Stimulated activated naive CD4-positive, alpha-beta T cell treated with Interleukin-2 at 50 U/mL for 16 hours (primary cell): ENCODE results near the gene HSD11B1L.
"Not testable (repeated sequence)": the region's sequence is repeated elsewhere in the genome, so short reads cannot be mapped to it uniquely, and the experiment has no call there.

Source experiments
- DNase-seq: peaks from one replicate; lab custom pipeline; 2025; lab: John Stamatoyannopoulos, UW

The HSD11B1L gene

DNA sequence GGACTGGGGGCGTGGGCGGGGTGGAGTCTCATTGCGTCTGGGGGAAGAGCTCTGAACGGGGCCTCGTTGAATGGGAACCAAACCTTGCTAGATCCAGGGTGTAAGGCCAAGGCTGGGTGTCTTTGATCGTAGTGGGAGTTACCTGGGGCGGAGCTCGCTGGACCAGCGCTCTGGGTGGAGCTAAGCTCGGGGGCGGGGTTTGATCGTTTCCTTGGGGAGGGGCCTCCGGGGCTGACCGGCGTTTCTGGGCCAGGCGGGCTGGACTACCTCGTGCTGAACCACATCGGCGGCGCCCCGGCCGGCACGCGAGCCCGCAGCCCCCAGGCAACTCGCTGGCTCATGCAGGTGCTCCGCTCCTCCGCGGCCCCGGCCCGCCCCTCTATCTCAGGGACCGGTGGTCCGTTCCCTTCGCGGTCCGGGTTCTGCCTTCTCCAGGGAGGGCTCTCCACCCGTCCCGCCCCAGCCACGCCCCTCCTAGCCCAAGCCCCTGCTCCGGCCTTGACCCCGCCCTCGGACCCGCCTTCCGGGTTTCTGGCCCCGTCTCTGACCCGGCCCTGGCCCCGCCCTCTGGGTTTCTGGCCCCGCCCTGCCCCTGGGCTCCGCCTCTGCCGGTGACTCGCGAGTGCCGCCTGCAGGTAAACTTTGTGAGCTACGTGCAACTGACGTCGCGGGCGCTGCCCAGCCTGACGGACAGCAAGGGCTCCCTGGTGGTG, 6.0 kb downstream of the HSD11B1L start:
- DNase-seq, result peak; percentile 95

- DNase-seq, result no peak
These were observed 6.8 kb downstream of the HSD11B1L start for GRCh38 chr19:5687360-5688198.

GRCh38 chr19:5688262-5688881, 7.5 kb downstream of the HSD11B1L start:
- DNase-seq, result not testable (repeated sequence)

DNA sequence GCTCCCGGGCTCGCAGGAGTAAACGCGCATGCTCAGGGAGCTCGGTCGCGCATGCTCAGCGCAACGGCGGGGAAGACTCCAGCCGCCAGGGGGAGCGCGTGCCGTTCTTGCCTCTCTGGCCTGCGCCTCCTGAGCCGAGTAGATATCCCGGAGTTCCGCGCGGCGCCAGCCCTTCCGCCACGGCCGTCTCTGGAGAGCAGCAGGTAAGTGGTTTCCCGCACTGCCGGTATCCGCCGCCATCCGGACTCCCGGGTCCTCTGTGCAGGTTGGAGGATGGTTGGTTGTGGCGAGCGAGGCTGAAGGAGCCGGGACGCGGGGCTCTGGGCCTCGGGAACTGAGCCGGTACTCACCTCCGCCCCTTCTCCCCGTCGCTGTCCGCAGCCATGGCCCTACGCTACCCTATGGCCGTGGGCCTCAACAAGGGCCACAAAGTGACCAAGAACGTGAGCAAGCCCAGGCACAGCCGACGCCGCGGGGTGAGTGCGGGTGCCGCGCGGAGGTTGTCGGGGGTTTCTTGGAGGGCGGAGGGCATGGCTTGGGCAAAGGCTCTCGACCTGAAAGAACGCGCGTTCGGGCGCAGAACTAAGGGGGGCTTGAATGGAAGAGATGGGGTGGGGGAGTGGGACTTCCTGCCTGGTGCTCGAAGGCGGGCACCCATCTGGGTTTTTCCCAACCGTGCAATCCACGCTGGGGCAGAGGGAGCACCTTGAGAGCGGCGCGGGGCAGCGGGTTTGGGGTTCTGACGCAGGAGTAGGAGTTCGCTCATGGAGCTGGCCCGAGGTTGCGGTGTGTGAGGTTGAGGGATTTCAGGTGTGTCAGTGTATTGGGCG, 9.5 kb downstream of the HSD11B1L start, which contains the start of gene RPL36:
Gene RPL36, plus strand, starts transcription at position 171 of the 830 bp plus-strand sequence. Its CDS starts 213 bp downstream, at position 384.
- peak; percentile 96 for DNase-seq

DNA sequence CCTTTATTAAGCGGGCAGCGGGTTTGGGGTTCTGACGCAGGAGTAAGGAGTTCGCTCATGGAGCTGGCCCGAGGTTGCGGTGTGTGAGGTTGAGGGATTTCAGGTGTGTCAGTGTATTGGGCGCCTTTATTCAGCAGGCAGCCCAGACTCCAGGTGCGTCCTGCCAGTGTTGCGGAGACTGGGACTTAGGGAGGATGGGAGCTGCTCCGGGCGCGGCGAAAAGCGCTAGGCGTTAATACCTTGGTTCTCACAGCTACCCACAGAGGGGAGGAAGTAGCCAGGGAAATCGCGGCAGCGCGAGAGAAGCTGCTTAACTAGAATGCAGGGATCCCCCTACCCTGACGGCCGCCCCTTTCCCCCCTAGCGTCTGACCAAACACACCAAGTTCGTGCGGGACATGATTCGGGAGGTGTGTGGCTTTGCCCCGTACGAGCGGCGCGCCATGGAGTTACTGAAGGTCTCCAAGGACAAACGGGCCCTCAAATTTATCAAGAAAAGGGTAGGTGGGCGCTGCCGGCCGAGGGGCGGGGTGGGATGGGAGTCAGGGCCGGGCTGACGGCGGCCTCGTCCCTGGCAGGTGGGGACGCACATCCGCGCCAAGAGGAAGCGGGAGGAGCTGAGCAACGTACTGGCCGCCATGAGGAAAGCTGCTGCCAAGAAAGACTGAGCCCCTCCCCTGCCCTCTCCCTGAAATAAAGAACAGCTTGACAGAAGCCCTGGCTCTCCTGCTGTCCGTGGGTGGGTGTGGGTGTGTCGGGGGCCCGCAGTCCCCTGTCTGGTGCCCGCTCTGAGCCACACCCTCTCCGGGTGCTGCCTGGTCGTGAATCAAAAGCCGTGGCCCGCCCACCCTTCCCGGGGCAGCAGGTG, 10.4 kb downstream of the HSD11B1L start:
- peak; percentile 70 for DNase-seq

DNA sequence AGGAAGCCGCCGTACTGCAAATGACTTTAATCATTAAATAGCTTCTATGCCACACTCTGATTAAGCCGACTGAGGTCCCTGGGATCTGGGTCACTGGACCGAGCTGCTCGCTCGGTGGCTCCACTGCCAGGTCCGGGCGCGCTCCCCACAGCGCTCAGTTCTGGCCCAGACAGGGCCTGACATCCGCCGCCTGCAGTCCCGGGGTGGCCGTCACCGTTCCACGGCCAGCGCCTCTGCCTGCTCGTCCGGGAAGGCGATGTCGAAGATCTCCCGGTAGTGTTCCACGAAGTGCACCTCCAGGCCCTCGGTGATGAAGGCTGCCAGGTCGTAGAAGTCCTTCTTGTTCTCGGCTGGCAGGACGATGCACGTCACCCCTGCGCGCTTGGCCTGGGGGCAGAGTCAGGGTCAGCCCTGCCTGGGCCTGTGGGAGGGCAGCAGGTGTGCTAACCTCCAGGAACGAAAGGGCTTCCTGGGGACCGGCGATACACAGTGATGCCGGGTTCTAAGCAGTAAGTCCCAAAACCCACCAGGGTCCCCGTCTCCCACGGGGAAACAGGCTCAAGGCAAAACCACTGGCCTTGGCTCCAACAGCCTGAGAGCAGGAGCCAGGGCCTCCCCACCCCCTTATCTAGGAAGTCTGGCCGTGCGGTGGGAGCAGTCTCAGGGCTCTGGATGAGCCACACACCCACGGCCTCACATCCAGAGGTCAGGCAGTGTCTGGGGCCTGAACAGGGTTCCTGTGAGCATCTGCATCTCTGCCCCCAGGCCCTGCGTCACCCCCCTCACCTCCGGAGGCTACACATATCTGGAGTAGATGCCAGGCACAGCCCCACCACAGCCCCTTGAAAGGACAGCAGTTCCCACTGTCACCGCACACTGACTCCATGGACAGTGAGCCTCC, 11.2 kb downstream of the HSD11B1L start:
- DNase-seq, result peak; percentile 13

DNA sequence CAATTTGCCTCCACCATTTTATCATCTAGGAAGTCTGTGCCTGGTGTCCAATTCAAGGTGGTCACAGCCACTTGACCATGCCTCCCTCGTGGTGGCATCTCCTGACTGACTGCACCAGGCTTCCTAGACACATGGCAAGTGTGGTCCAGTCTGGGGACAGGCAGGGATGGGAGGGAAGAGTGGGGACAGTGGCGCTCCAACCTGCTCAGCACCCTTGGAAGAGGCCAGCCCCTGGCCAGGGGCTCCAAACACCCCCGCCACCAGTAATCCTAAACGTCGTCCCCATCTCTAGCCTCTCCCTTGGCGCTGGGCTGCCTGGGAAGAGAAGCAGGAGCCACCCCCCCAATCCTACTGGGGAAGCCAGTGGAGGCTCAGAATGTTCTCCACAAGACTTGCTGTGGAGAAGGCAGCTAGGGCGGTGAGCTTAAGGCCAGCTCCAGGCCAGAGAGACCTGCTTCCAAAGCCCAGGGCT, 11.9 kb downstream of the HSD11B1L start:
- DNase-seq, result no peak

DNA sequence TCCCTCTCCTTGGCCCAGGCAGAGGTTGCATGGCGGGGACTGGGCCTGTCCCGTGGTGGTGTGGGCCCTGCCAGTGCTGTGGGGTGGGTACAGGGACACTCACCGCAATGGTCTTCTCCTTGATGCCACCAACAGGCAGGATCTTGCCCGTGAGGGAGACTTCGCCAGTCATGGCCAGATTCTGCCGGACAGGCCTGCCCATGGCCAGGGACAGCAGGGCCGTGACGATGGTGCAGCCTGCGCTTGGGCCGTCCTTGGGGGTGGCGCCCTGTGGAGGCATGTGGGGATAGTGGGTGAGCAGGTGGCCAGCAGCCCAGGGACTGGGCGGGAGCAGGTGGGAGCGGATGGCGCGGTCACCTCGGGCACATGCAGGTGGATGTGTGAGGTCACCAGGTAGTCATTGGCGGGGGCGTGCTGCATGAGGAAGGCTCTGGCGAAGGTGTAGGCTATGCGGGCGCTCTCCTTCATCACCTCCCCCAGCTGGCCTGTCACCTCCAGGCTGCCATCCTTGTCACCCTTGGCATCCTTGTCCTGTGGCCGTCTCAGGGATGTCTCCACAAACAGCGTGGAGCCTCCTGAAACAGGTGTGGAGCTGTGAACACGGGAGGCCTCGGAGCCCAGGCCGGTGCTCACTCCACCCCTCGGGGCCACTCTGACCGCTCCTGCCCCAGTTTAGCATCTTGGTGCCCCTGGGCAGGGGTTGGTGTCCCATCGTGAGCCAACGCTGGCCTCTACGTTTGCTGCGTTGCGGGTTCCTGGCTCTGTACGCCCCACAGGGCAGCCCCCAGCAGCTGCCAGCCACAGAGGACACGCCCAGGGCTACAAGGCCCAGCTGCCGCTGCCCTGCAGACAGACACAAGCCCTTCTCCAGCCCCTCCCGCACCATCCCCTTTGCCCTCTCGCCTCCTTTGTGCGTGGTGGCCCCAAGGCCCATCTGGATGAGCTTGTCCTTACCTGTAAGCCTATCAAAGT, 12.7 kb downstream of the HSD11B1L start:
- DNase-seq, result no peak

- no peak for DNase-seq
These were observed 13.5 kb downstream of the HSD11B1L start for GRCh38 chr19:5694167-5694955.

- no peak for DNase-seq
These were observed 14.3 kb downstream of the HSD11B1L start for GRCh38 chr19:5694956-5695648.

- DNase-seq, result no peak
These were observed 14.9 kb downstream of the HSD11B1L start for GRCh38 chr19:5695649-5696195.

DNA sequence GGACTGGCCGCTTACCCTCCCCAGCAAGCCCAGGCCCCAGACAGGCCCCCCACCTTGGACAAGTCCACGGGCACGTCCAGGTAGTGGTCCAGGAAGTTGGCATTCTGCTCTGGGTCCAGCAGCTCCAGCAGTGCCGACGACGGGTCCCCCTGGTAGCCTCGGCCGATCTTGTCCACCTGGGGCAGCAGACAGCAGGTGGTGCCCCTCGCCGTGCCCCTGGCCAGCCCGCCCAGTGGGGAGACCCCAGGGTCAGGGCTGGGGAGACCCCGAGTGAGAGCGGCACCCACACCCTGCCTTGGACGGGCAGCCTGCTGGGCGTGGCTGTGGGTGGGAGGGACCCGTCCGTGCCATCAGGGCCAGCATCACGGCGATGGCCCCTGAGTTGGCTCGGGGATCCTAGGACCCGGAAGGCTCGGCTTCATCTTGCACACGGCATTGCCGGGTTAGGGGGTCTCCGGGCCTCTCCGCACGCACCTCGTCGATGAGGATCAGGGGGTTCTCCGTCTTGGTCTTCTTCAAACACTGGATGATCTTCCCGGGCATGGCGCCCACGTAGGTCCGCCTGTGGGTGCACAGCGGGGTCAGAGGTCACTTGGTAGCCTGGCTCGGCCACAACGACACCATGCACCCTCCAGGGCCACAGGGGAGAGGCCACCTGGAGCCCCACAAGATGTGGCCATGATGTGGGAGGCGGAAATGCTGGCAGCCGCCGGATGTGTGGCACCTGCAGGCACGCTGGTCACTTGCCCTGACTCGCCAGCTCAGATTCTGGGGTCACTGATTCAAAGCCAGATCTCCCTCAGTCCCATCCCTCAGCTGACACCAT, 15.6 kb downstream of the HSD11B1L start:
- no peak for DNase-seq

GRCh38 chr19:5697022-5697889, 16.4 kb downstream of the HSD11B1L start:
- DNase-seq, result no peak

GRCh38 chr19:5697890-5698634, 17.2 kb downstream of the HSD11B1L start:
- no peak for DNase-seq
